ENCODE data around the gene CEMP1.
A peak's percentile ranks its signal among the peaks of the same experiment; 100 is the strongest.
"Not testable (repeated sequence)": the region's sequence is repeated elsewhere in the genome, so short reads cannot be mapped to it uniquely, and the experiment has no call there.

The CEMP1 gene, protein sequence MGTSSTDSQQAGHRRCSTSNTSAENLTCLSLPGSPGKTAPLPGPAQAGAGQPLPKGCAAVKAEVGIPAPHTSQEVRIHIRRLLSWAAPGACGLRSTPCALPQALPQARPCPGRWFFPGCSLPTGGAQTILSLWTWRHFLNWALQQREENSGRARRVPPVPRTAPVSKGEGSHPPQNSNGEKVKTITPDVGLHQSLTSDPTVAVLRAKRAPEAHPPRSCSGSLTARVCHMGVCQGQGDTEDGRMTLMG

DNA sequence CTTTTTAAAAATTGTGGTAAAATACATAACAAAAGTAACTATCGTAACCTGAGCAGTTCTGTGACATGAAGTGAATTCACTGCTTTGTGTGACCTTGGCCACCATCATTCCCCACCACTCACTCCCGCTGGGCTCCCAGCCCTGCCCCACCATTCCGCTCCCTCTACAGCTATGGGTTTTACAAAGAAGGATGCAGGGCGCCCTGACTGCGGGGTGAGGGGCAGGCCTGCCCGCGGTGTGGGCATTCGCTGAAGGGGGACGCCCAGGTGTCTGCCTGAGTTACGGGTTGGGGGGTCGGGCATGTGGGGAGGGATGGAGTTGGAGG, at the start of gene CEMP1:
CEMP1 (minus strand) TSS at position 38 of the 325 bp plus-strand sequence. CDS start 335 bp downstream, outside the sequence.
- no peak for DNase-seq (ENCODE audit: low spot score)

DNA sequence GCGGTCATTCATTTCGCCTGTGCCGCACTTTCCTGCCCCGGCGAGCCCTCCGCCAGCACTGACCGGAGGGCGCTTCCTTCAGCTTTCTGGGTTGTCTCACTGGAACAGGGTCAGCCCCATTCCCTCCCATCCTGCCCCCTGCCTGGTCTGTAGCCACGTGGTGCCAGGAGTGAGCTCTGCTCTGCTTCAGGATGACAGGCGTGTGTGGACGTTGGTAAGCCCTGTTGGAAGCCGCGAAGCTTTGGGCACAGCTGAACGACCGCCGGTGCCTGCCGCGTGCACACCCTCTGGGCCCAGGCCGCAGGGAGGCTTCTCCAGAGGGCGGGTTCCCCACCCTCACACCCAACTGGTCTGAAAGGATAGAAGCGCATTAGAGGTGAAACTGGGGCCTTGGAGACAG, 49.6 kb upstream of the CEMP1 start:
- DNase-seq (ENCODE audit: low spot score): not testable (repeated sequence)

DNA sequence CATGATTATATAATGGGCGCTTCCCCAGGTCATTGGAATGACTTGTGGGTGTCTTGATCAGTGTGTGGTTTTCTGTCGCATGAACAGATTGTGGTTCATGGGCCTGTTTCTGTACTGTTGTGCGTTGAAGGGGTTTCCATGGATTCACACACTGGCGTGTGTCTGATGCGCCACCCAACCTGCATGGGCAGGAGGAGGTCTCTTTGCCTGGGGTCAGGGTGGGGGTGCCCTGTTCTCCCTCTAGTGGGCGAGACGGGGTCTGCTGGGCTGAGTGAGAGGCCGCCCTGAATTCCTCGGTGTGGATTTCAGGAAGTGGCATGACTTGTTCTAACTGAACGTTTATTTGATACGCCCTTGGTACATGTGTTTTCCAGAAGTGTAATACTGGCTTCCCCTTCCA, 48.9 kb upstream of the CEMP1 start:
- DNase-seq (ENCODE audit: low spot score): not testable (repeated sequence)

DNA sequence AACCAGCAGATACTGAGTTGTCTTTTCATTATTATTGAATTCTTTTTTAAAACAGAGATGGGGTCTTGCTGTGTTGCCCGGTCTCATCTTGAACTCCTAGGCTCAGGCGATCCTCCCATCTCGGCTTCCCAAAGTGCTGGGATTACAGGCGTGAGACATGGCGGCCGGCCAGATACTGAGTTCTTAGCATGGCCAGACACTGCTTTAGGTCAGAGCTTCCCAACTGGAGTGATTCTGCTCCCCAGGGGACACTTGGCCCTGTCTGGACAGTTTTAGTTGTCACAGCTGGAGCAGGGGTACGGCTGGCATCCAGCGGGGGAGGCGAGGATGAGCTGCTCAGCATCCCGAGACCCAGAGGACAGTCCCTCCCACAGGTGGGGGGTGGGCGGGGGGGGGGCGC, 47.7 kb upstream of the CEMP1 start:
- DNase-seq (ENCODE audit: low spot score): not testable (repeated sequence)

DNA sequence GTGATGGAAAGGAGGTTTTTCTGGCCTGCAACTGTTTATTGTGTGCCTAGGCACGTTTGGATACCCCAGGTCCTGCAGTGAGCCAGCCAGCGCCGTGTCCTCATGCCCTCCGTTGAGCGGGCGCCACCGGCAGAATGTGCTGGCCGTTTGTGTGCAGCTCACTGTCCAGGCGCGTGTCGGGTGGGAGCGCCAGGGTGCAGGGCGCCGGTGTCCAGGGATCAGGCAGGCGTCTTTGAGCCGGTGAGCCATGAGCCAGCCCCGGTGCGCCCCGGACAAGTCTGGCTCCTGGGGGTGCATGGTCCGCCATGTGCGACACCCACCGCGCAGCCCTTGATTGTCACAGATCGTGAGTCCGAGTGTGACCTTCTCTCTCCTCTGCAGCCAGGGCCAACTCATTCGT, 45.8 kb upstream of the CEMP1 start:
- not testable (repeated sequence) for DNase-seq (ENCODE audit: low spot score)

DNA sequence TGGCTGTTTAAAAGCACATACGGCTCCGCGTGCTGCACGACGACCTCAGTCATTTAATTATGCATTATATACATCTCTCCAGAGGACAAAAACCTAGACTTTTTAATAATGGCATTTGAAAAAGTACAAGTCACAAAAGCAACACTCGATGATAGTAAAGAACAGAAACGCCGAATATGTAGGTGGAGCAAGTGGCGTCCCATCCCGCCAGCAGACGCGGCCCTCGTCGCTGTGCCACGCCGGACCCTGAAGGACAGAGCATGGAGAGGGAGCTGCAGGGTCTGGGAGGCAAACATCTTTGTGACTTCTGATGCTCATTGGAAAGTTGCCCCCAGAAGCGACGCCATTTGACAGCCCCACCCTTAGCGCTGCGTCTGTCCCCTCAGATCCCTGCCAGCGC, 44.6 kb upstream of the CEMP1 start:
- not testable (repeated sequence) for DNase-seq (ENCODE audit: low spot score)

DNA sequence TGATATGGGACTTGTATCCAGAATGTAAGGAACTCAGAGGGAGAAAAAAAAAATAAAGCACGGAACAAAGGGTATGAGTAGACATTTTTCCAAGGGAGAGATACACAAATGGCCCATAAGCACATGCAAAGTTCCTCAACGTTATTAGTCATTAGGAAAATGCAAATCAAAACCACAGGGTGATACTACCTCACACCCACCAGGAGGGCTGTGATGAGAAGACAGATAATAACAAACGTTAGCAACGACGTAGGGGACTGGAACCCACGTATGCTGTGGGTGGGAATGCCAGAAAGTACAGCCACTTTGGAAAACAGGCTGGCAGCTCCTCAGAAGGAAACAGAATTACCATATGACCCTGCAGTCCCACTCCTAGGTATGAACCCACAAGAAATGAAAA, 41.5 kb upstream of the CEMP1 start:
- DNase-seq (ENCODE audit: low spot score): not testable (repeated sequence)

DNA sequence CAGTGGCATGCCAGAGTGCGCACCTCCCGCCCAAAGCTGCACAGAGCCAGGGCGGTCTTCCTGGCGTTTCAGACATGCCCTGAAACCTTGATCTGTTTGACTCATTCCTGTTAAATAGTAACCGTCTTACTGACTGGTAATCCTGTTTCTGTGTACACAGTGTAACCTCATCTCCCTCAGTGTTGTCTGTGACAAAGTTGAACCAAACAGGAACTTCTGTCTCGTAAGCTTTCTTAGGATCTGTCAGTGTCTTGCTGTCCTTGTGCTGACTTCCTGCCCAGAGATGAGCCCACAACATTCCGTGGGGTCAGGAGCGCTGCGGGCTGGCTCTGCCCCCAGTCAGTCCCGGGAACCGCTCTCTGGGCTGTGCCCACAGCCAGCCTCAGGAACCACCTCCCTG, 37.4 kb upstream of the CEMP1 start:
- DNase-seq (ENCODE audit: low spot score): not testable (repeated sequence)

DNA sequence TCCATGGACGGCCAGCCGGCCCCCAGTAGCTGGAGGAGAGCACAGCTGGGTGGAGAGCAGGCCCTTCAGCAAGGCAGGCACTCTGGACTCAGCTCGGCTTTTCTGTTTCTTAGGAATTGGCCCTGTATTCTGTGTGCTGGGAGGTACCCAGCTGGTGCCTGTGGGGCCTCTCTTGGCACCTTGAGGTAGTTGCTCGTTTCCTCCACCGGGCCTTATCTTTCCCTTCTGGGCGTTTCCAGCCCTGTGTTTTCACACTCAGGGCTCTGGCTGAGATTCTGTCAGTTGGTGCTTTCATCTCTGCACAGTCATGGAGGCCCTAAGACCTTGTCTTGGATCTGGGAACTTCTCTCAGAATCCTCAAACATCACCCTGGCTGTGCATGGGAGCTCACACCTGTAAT, 36.3 kb upstream of the CEMP1 start:
- not testable (repeated sequence) for DNase-seq (ENCODE audit: low spot score)

DNA sequence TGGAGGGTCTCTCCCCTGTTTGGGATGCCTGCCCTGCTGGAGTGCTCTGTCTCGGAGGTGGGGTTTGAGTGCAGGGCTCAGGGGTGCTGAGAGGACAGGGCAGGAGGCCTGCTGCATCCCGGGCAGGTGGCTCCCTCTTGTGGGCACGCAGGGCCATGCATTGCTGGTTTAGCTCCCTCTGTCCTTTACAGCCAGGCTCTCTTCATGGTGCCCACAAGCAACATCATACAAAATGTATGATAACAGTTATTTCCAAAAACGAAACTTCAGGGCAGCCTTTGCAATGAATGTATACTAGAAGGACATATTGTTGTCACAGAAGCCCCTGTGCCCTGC, 29.6 kb upstream of the CEMP1 start:
- DNase-seq (ENCODE audit: low spot score): not testable (repeated sequence)

DNA sequence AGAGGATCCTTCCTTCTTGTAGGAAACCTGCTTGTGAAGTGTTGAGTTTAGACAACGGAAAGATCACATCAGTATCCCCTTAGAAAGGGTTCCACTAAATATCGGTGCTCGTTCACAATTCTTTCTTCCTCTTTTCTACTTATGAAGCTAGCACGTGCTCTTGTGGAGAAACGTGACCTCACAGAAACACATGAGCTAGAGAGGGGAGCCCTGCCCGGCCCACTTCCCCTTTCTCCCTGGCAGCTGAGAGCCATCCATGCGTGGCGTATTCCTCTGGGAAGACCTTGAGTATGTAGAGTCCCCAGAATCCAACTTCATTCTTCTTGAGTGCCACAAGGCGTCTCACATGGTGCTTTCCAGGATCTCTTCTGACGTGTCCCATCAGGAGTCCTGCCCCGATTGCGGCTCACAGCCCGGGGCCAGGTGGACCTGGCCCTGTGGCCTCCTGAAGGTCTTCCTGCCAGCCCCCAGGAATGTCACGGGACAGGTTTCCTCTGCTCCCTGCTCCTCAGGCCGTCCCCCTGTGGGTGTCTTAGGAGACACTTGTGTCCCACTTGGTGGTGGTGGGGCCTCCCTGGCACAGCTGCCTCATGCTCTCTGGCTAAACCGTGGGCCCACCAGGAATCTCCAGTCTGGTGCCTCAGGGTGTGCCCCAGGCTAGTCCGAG, 29.1 kb upstream of the CEMP1 start:
- not testable (repeated sequence) for DNase-seq (ENCODE audit: low spot score)

DNA sequence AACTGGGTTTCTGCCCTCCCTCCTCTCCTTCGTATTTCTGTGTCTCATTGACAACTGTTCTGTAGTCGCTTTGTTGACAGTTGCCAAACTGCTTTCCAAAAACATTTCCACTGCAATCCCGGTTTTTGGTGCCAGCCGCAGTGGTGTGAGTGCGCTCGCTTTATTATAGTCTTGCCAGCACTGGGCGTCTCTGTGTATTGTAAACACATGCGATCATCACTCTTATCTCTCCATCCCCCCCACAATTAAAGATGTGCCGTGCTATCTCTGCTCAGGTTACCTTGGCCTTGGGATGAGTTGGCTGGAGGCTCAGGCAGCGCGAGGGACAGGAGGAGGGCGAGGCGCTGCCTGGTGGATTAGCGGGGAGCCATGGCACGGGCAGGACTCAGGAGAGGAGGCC, 25.9 kb upstream of the CEMP1 start:
- DNase-seq (ENCODE audit: low spot score): not testable (repeated sequence)

DNA sequence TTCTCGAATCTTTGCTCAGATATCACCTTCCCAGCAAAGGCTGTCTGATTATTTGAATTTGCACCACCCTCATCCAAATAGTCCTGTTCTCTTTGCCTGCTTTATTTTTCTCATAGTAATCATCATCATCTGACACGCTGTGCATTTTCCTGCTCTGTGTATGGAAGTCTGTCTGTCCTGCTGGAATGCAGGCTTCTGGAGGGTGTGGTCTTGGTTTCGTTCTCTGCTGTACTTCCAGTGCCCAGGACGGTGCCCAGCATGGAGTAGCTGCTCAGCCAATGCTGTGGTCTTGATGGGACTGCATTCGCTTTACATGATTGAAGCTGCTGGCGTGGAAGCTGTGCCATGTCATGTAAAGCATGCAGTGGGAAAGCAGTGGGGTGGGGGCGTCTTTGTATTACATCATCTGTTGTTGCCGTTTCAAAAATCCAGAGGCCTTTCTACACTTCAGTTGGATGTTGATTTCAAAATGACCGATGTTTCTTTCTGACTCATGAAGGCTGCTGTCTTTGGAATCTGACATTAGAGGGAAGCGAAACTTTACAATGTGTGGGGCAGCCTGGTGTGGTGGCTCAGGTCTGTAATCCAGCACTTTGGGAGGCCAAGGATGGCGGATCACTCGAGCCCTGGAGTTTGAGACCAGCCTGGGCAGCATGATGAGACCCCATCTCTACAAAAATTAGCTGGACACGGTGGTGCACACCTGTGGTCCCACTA, 23.7 kb upstream of the CEMP1 start:
- not testable (repeated sequence) for DNase-seq (ENCODE audit: low spot score)

DNA sequence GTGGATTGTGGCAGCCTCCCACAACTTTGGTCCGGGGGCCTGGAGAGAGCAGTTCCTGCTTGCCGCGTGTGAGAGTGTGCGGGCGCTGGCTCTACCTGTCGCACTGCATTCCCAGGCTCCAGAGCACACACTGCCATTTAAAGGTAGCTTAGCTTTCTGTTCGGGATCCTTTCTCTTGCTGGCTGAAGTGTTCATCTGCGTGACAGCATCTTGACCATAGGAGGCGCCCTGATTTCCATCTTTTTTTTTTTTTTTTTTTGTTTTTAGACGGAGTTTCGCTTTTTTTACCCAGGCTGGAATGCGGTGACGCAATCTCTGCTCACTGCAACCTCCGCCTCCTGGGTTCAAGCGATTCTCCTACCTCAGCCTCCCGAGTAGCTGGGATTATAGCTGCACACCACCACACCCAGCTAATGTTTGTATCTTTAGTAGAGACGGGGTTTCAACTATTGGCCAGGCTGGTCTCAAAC, 20.2 kb upstream of the CEMP1 start:
- DNase-seq (ENCODE audit: low spot score): not testable (repeated sequence)

DNA sequence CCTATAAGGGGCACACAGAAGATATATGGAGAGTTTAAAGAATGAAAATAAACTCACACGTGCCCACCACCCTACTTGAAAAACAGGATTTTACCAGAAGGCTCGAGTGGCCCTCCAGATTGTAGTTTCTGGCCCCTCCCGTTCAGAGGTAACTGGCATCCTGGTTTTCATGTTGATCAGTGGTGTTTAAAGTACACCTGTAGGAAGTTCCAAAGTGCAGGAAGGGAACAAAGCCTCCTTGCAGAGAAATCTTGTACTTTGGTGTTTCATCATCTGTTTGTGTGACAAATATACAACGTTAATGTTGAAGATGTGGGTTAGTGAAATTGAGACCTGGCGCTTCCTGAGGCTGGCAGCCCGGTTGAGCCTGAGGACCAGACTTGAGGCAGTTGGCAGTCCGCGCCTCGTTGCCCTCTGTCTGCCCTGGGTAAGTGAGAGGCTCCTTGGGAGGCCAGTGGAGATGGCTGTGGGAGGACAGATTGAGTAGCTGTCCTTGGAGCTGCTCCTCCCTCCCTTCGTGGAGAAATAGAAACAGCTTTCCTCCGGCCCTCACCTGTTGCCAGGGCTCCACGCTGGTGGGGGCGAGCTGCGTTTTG, 19.2 kb upstream of the CEMP1 start:
- DNase-seq (ENCODE audit: low spot score): not testable (repeated sequence)

DNA sequence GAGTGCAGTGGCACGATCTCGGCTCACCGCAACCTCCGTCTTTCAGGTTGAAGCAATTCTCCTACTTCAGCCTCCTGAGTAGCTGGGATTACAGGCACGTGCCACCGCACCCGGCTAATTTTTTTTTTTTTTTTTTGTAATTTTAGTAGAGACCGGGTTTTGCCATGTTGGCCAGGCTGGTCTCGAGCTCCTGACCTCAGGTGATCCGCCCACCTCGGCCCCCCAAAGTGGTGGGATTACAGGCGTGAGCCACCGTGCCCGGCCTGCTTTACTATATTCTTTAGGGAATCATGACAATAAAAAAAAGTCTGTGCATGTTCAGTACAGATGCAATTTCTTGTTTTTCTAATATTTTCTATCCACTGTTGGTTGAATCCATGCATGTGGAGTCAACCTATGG, 12.6 kb upstream of the CEMP1 start:
- not testable (repeated sequence) for DNase-seq (ENCODE audit: low spot score)

DNA sequence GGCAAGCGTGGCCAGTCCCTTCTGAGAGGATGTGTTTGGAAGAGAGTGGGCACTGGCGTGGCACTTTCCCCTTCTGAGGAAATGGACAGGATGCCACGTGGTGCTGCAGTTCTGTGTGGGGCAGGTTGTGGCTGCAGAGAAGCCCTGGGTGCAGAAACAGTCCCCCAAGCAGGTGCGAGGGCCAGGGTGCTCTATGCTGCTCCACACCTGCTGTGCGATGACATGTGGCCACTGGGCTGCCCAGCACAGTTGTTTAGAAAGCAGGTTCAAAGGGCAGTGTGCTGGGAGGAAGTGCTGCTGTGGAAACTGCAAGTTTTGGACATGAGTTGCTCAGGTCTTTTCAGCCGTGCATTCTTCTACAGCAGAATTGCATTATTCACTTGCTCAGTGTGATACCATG, 10.2 kb upstream of the CEMP1 start:
- DNase-seq (ENCODE audit: low spot score): not testable (repeated sequence)

DNA sequence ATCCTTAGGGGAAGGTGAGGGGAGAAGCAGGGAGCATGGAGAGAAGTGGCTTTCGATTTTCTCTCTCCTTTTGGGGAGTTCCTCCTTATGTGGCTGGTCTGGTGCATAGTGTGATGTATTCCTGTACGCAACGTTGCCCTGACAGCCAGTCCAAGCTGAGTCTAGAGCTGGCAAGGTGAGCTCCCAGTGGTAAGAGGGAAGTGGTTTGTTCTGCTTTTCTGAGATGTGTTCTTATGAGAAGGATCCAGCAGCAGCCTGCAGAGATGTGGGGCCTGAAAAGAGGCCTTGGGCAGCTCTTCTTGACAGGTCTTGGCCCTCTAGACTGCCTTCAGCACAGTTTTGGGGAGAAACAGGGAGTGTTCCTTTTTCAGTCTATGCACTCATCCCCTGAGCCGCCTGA, 9.7 kb upstream of the CEMP1 start:
- DNase-seq (ENCODE audit: low spot score): not testable (repeated sequence)

DNA sequence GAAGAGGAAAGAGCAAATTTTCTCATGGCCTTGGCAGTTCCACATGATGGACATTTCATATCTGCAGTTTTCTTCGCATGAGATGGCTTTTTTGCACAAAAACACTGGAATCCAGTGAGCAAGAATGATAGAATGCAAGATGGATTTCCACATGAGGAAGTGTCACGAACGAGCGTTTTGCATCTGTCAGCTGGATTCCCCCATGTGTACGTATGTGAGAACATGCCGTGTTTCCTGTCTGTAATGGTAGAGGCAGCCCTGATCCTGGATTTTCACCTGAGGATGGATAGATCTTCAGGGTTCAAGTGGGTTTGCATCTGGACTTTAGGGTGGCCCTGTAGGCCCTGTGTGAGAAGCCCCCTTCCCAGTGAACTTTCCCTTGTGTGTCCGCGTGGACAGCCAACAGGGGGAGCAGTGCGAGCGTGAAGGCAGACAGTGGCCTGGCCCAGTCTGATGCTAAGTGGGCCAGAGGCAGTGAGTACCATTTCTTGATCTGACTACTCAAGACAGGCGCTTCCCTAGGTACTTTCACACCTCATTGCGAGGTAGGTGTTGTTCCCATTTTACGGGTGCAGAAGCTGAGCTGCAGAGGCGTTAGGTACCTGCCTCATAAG, 8.7 kb upstream of the CEMP1 start:
- not testable (repeated sequence) for DNase-seq (ENCODE audit: low spot score)

DNA sequence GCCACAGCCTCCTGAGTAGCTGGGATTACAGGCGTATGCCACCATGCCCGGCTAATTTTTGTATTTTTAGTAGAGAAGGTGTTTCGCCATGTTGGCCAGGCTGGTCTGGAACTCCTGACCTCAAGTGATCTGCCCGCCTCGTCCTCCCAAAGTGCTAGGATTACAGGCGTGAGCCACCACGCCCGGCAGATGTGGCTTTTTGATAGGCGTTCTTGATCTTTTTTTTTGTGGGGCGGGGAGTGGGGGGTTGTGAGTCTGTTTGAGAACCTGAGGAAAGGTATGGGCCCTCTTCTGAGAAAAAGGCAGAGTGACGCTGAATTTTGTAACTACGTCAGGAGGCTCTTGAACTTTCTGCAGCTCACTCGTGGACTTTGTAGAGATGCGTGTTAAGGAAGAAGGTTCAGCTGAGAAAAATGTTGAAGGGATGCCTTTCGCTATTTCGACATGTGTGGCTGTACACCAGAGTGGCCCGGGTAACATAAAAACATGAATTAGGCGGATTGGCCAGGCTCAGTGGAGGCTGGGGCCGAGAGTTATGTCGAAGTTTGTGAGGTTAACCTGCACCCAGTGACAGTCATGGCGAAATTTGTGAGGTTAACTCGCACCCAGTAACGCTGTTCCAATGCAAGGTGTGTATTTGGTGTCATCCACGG, 8.1 kb upstream of the CEMP1 start:
- not testable (repeated sequence) for DNase-seq (ENCODE audit: low spot score)

DNA sequence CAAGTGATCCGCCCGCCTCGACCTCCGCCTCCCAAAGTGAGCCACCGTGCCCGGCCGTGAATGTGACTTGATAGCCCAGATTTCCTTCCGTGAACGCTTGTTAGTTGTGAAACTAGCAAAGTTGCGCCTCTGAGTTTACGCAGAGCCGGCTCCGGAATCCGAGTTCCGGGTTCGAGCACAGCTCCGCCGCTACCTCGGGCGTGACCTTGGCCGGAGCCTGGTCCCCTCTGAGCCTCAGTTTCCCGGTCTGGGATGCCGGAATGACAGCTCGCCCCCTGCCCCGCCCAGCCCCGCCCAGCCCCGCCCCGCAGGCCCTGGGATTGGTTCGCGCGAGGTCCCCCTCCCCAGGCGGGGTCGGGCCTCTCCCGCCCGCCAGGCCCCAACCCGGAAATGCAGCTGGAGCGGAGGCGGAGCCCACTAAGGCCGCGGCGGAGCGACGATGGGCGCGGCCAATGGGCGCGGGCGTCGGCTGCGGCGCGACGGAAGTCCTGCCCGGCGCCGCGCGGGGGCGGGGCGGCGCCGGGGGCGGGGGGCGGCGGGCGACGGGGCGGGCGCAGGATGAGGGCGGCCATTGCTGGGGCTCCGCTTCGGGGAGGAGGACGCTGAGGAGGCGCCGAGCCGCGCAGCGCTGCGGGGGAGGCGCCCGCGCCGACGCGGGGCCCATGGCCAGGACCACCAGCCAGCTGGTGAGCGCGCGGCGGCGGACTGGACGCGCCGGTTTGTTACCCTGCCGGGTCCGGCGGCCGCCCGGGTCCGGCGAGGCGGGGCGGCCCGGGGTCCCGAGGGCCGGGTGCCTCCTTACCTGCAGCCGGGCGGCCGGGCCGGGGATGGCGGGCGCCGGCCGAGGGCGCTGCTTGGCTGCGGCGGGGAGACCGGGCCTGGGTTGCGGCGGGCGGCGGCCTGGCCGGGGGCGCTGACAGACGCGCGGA, 6.5 kb upstream of the CEMP1 start, which contains the start of gene PDPK1:
PDPK1 (plus strand) TSS at position 571 of the 929 bp plus-strand sequence; CDS start at position 663, 92 bp downstream.
- DNase-seq (ENCODE audit: low spot score): peak; percentile 97

Data from GM03348 (cell line).